ENCODE results near the gene R3HDM4.

The R3HDM4 gene

GRCh38 chr19:925526-926322 lies 12.7 kb upstream of the R3HDM4 start, which contains the start of gene ARID3A:
Gene ARID3A, plus strand, starts transcription at chr19:926035. Its CDS starts 3,494 bp downstream, at chr19:929529.
- Histone ChIP-seq H3K27me3 (ENCODE audit: control insufficient read depth, insufficient read depth, low read length) (no peaks in the 10 kb centered on the region), H3K4me1 (peaks cover 7% of the 10 kb centered on the region), H3K27ac (peak within 1 kb of the TSS; percentile 75), H3K4me3 (ENCODE audit: low read depth, low read length) (peak within 1 kb of the TSS; percentile 89), H2AFZ (peak within 1 kb of the TSS; percentile 78), H3K79me2 (no peaks in the 10 kb centered on the region), H3K36me3 (ENCODE audit: control insufficient read depth, insufficient read depth, low read length) (no peaks in the 10 kb centered on the region), H3K9ac (no peak within 1 kb of the TSS), H3K4me2 (ENCODE audit: low read length) (peak within 1 kb of the TSS; percentile 97), H3K9me3 (ENCODE audit: control insufficient read depth, low read length) (no peaks in the 10 kb centered on the region)
- peak; percentile 18 for TF ChIP-seq CTCF (IDR thresholded peaks at IDR 0.05)

GRCh38 chr19:925087-925525 lies 12.1 kb upstream of the R3HDM4 start:
- no peak for TF ChIP-seq CTCF (IDR thresholded peaks at IDR 0.05)
- Histone ChIP-seq H3K27ac (peak overlapping the region; percentile 59), H3K4me3 (ENCODE audit: low read depth, low read length) (peak overlapping the region; percentile 89), H3K4me1 (peaks cover 5% of the 10 kb centered on the region), H3K9ac (no peak overlapping the region), H2AFZ (peak overlapping the region; percentile 78), H3K27me3 (ENCODE audit: control insufficient read depth, insufficient read depth, low read length) (no peaks in the 10 kb centered on the region), H3K36me3 (ENCODE audit: control insufficient read depth, insufficient read depth, low read length) (no peaks in the 10 kb centered on the region), H3K79me2 (no peaks in the 10 kb centered on the region), H3K9me3 (ENCODE audit: control insufficient read depth, low read length) (no peaks in the 10 kb centered on the region), H3K4me2 (ENCODE audit: low read length) (peak overlapping the region; percentile 97)

- peak overlapping the region; percentile 97 for H3K4me2 ChIP-seq (ENCODE audit: low read length)
- no peaks in the 10 kb centered on the region for H3K9me3 ChIP-seq (ENCODE audit: control insufficient read depth, low read length)
- H3K27ac ChIP-seq: no peak overlapping the region
- H3K4me3 ChIP-seq (ENCODE audit: low read depth, low read length): peak overlapping the region; percentile 89
- H3K79me2 ChIP-seq: no peaks in the 10 kb centered on the region
- TF ChIP-seq CTCF (IDR thresholded peaks at IDR 0.05): no peak
- peak overlapping the region; percentile 78 for H2AFZ ChIP-seq
- H3K4me1 ChIP-seq: peaks cover 4% of the 10 kb centered on the region
- no peaks in the 10 kb centered on the region for H3K36me3 ChIP-seq (ENCODE audit: control insufficient read depth, insufficient read depth, low read length)
- H3K27me3 ChIP-seq (ENCODE audit: control insufficient read depth, insufficient read depth, low read length): no peaks in the 10 kb centered on the region
- H3K9ac ChIP-seq: no peak overlapping the region
These were observed 11.6 kb upstream of the R3HDM4 start for GRCh38 chr19:924553-925086.

- Histone ChIP-seq H3K4me3 (ENCODE audit: low read depth, low read length) (peak overlapping the region; percentile 5), H3K9me3 (ENCODE audit: control insufficient read depth, low read length) (no peaks in the 10 kb centered on the region), H3K79me2 (no peaks in the 10 kb centered on the region), H3K27me3 (ENCODE audit: control insufficient read depth, insufficient read depth, low read length) (no peaks in the 10 kb centered on the region), H3K4me1 (no peaks in the 10 kb centered on the region), H3K9ac (no peak overlapping the region), H3K27ac (no peak overlapping the region), H3K4me2 (ENCODE audit: low read length) (peak overlapping the region; percentile 63), H3K36me3 (ENCODE audit: control insufficient read depth, insufficient read depth, low read length) (no peaks in the 10 kb centered on the region), H2AFZ (peak overlapping the region; percentile 16)
- no peak for TF ChIP-seq CTCF (IDR thresholded peaks at IDR 0.05)
These were observed 7.2 kb upstream of the R3HDM4 start for GRCh38 chr19:920051-920864.

All from parathyroid adenoma (tissue), 2 donors.